HG02678 (cell line): ENCODE measurements around the gene PLIN4.
"Not testable (repeated sequence)": the region's sequence is repeated elsewhere in the genome, so short reads cannot be mapped to it uniquely, and the experiment has no call there.

Experiments
- ATAC-seq: cut with Tn5 transposase; IDR thresholded peaks from one replicate; pipeline ENCODE4 v1.9.1; 2021; ENCODE audit warnings: mild to moderate bottlenecking, moderate library complexity; ENCODE audit not compliant: unreplicated experiment

The PLIN4 gene, protein sequence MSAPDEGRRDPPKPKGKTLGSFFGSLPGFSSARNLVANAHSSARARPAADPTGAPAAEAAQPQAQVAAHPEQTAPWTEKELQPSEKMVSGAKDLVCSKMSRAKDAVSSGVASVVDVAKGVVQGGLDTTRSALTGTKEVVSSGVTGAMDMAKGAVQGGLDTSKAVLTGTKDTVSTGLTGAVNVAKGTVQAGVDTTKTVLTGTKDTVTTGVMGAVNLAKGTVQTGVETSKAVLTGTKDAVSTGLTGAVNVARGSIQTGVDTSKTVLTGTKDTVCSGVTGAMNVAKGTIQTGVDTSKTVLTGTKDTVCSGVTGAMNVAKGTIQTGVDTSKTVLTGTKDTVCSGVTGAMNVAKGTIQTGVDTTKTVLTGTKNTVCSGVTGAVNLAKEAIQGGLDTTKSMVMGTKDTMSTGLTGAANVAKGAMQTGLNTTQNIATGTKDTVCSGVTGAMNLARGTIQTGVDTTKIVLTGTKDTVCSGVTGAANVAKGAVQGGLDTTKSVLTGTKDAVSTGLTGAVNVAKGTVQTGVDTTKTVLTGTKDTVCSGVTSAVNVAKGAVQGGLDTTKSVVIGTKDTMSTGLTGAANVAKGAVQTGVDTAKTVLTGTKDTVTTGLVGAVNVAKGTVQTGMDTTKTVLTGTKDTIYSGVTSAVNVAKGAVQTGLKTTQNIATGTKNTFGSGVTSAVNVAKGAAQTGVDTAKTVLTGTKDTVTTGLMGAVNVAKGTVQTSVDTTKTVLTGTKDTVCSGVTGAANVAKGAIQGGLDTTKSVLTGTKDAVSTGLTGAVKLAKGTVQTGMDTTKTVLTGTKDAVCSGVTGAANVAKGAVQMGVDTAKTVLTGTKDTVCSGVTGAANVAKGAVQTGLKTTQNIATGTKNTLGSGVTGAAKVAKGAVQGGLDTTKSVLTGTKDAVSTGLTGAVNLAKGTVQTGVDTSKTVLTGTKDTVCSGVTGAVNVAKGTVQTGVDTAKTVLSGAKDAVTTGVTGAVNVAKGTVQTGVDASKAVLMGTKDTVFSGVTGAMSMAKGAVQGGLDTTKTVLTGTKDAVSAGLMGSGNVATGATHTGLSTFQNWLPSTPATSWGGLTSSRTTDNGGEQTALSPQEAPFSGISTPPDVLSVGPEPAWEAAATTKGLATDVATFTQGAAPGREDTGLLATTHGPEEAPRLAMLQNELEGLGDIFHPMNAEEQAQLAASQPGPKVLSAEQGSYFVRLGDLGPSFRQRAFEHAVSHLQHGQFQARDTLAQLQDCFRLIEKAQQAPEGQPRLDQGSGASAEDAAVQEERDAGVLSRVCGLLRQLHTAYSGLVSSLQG (N-terminal part only)

DNA sequence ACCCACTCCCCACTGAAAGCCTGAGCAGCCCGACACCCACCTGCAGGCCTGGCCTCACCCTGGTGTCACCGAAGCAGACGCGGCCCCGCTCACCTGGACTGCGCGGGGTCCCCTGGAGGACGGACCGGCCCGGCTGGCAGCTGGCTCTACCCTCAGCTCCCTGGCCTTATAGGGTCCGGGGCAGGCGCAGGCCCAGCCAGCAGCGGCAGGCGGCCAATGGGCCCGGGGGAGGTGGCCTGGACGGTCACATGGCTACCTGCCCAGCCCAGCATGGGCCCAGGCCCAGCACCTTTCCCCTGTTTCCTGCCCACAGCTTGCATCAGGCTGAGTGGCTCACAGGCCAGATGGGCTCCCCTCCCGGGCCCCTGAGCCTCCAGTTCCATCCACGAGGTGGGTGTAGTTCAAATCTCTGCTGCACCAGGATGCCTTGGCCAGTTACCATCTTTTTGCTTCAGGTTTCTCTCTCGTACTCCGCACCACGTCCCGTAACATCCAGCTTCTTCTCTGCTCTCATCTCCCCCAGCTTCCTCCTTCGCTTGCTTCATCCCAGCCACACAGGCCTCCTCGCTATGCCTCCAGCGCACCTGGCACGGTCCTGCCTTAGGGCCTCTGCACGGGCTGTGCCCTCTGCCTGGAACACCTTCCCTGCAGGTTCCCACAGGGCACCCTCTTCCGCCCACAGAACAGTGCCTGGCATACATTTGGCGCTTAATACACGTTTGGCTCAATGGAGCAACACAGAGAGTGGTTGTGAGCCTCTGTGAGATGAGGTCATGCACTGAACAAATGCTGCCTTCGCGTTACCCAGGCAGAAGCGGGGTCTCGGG lies at the start of gene PLIN4:
TSS of gene PLIN4 (minus strand) at position 142 of the 827 bp plus-strand sequence. CDS start 214 bp downstream, outside the sequence.
- no peak for ATAC-seq

DNA sequence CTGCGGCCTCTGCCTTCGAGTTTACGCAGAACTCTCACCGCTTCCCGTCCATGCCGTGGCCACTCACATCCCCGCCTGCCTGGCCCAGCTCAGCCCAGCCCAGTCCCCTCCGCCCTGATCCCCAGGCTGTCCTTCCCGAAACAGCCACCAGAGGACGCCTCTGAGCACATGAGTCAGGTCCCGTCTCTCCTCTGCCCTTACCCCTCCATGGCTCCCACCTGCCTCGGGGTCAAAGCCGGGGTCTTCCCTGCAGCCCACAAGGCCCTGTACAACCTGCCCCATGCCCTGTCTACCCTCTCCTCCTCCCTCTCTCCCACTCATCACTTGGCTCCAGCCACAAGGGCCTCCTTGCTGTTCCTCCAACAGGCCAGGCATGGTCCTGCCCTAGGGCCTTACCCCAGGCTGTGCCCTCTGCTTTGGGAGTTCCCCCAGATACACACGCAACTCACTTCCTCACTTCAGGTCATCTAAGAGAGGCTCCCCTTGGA lies 49.3 kb upstream of the PLIN4 start:
- ATAC-seq: no peak

DNA sequence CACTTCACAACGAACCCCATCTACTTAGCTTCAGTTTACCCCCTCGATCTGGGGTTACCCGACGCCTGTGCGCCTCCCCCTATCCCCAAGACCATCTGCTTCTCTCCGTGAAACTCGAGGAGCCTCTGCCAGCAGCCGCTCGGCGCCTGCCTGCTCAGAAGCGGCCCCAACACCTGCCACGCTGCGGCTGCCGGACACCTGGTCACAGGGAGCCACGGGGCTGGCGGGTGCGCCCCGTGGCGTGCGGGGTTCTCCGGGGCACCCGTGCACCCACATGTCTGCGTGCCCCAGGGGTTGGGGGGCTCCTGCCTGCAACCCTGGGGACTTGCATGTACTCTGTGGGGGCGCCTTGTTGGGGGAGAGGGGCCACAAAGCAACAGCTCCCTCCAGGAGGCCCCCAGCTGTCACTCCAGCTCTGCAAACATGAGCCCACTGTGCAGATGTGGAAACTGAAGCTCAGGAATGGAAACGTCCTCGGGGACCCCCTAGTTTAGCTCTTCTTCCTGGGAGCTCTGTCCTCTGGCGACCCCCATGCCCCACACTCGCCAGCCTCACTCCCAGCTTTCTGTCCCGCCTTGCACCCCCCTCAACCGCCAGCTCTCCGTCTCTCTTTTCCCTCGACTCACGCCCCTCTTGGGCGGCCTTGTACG lies 48.2 kb upstream of the PLIN4 start:
- no peak for ATAC-seq

DNA sequence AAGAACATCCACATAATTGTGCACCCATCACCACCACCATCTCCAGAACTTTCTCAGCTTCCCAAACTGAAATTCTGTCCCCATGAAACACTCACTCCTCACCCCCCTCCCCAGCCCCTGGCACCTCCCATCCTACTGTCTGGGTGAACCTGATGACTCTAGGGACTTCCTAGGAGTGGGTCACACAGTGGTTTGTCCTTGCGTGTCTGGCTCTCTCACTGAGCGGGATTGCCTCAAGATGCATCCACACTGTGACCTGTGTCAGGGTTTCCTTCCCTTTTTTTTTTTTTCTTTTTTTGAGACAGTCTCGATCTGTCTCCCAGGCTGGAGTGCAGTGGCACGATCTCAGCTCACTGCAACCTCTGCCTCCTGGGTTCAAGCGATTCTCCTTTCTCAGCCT lies 45.3 kb upstream of the PLIN4 start:
- ATAC-seq: not testable (repeated sequence)

DNA sequence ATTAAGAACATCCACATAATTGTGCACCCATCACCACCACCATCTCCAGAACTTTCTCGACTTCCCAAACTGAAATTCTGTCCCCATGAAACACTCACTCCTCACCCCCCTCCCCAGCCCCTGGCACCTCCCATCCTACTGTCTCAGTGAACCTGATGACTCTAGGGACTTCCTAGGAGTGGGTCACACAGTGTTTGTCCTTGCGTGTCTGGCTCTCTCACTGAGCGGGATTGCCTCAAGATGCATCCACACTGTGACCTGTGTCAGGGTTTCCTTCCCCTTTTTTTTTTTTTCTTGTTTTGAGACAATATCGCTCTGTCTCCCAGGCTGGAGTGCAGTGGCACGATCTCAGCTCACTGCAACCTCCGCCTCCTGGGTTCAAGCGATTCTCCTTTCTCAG lies 43.8 kb upstream of the PLIN4 start:
- not testable (repeated sequence) for ATAC-seq

DNA sequence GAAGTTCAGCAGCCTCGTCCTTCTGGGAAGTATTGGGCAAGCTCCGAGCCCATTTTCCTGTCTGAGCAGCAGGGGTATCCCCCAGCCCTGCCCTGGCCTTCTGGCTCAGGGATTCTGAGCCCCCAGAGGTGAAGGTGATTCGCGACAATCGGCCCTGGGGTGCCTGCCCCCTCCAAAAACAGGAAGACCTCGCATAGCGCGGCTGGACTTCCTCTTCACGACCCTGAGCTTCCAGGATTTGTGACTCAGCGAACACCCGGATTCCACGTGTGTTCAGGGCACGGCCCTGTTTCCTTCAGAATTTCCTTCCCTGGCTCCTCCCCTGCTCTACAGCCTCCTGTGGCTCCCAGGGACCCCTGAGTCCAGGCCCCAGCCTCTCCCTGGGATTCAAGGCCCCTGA lies 41.3 kb upstream of the PLIN4 start, which contains the start of gene SEMA6B:
TSS of gene SEMA6B (minus strand) at position 116 of the 400 bp plus-strand sequence. CDS start 1,227 bp downstream, outside the sequence.
- ATAC-seq: no peak

DNA sequence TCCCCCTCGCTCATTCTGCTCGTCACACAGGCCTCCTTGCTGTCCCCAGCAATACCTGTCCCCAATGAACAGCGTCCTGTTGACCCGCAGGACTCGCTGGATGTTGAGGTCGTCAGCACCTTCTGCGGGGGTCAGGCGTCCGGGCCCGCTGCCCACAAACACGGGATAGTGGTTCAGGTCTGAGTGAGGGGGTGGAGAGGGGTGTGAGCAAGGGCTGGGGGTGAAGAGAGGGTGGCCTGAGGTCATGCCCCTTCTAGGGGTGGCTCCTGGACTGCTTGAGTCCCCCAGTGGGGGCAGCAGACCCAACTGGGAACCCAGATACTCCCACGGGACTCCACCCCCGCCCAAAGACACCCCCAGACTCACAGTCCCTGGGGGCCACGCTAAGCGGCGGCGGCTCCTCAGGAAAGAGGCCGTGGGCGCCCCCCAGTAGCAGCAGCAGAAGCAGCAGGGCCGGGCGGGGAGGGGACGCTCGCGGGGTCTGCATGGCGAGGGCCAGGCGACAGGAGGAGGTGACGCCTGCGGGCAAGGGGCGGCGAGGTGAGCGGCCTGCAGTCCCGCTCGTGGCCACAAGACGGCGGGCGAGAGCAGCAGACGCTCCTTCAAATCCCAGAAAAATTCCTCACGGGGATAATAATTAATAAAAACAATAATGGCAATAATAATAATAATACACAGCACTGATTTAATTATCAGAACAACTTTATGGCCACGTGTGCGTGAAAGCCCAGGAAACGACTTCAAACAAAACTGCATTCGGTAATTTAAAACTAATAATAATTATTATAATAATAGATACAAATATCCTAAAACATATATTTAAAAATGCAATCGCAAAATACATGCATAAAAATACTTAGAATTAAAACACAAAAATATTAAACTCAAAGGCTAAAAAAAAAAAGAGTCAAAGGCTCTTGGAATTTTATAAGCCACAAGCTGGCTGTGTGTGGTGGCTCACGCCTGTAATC lies 40.0 kb upstream of the PLIN4 start:
- no peak for ATAC-seq

DNA sequence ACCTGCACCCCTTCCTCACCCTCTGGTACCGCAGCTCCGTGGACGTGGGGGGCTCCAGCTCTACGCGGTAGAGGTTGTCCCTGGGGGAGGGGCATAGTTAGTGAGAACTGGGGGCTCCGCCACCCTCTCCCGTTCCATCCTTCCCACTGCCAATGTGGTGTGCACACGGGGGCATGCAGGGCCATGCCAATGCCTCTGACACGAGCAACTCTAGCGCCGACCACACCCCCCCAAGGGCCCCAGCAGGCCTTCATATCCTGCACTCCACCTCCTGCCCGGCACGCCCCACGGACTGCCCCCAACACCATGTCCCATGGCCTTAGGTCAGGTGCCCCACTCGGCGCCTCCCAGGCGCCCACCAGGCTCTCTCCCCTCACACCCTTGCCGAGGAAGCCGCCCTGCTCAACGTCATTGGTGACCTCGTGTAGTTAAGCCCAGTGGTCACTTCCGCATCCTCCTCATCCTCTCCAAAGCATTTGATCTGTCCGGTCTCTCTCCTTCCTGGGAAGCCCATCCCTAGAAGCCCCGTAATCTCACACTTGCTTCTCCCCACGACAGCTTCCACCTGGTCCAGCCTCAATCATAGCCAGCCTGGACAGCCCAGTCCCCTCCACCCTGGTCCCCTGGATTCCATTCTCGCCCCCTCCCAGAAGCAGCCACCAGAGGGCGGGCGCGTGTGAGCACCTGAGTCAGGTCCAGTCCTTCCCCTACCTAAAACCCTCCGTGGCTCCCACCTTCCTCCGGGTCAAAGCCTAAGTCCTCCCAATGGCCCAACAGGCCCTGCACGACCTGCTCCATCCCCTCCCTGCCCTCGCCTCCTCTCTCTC lies 39.1 kb upstream of the PLIN4 start:
- no peak for ATAC-seq

DNA sequence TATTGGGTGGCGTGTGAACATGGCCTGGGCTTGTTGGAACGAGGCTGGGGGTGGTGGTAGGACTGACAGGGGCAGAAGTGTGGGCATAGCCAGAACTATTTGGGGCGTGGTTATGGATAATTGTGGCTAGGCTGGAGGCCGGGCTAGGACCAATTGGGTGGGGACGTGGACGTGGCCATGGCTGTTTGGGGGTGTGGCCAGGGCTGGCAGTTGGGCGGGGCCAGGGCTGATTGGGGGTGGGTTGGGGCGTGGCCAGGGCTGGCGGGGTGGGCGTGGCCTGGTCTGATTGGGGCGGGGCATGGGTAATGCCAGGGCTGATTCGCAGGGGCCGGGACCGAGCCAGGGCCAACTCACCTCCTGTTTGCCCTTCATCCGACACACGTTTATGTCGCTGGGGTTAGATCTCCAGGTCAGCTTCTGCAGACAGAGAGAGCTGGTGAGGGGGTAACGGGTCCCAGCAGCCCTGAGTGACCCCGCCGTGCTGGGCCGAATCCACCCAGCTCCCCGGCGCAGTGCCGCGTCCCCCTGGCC lies 38.4 kb upstream of the PLIN4 start:
- no peak for ATAC-seq

DNA sequence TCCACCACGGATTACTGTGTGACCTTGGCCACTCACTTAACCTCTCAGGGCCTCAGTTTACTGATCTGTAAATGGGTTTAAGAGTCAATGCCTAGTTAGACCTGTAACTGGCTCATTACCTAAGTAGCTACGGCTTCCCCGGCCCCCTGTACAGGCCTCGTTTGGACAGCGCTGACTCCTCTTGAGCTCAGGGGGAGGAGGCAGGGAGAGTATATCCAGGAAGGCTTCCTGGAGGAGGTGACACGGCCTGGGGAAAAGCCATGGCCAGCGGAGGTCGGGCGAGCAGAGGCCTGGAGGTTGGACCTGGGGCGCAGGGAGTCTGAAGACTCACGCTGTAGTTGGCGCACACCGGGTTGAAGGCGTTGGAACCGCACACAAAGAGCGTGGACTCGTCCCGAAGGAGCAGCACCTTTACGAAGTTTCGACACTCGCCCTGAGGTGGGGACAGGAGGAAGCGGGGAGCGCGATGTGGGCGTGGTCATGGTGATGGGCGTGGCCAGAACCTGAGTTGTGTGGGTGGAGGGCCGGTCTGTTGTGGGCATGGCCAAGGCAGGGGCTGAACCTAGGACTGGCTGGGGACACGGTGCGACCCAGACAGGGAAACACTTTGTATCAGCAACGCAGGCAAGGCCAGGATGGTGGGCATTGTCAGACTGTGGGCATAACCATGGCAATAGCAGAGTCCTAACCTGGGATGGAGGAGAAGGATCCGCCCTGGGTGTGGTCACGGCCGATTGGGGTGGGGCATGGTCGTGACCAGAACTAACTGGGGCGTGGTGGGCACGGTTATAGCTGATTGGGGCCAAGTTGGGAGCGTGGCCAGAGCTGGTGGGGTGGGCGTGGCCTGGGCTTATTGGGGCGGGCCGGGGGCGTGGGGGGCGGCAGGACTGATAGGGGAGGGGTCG lies 37.6 kb upstream of the PLIN4 start:
- no peak for ATAC-seq

DNA sequence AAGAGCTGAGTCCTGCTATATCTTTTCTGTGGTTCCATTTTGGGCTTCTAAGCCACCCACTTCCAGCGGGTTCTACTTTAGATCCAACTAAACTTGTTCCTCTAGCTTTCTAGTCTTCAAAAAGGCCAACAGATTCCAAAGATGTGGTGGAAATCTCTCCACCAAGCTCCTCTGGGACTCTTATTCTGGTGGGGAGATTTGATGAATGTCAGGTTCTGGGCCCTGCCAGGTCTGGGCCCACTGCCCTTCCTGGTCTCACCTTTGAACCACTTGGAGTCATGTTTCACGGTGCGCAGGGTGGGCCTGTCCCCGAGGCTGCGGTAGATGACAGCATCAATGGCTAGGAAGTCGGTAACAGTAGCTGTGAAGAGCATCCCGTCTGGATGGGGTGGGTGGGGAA lies 36.4 kb upstream of the PLIN4 start:
- ATAC-seq: no peak

DNA sequence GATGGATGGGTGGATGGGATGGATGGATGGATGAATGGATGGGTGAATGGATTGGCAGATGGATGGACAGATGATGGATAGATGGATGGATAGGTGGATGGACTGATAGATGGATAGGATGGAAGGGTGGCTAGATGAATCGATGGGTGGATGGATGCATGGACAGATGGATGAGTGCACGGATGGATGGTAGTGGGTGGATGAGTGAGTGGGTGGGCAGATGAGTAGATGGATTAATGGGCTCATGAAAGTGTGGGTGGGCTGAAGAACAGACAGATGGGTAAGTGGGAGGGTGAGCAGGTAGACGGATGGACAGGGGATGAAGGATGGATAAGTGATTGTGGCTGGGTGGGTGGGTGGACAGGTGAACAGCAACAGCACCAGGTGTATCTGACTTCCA lies 35.5 kb upstream of the PLIN4 start:
- no peak for ATAC-seq

DNA sequence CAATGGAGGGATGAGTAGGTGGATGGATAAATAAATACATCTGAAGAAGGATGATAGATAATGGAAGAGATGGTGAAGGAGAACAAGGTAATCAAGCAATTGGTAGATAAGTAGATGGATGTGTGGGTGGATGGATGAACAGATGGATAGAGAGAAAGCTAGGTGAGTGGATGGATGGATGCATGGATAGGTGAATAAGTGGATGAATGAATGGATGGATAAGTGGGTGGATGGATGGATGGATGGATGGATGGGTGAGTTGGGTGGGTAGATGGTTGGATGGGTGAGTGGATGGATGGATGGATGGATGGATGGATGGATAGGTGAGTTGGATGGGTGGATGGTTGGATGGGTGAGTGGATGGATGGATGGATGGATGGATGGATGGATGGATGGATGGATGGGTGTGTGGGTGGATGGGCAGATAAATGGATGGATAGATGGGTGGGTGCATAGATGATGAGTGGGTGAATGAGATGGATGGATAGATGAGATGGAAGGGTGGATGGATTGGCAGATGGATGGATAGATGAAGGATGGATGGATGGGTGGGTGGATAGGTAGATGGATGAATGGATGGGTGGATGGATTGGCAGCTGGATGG lies 34.9 kb upstream of the PLIN4 start:
- no peak for ATAC-seq

DNA sequence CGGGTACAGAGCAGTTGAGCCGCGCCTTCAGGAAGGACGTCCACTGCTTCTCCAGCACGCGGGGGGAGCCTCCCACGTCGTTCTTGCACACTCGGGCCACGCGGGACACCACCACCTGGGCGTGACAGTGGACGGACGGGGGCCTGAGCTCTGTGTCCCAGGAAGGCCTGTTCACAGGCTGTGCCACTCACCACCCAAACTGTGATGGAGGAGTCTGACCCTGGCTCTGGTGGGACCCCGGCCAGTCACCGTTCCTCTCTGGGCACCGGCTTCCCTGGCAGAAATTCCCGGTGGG lies 34.2 kb upstream of the PLIN4 start:
- ATAC-seq: no peak

DNA sequence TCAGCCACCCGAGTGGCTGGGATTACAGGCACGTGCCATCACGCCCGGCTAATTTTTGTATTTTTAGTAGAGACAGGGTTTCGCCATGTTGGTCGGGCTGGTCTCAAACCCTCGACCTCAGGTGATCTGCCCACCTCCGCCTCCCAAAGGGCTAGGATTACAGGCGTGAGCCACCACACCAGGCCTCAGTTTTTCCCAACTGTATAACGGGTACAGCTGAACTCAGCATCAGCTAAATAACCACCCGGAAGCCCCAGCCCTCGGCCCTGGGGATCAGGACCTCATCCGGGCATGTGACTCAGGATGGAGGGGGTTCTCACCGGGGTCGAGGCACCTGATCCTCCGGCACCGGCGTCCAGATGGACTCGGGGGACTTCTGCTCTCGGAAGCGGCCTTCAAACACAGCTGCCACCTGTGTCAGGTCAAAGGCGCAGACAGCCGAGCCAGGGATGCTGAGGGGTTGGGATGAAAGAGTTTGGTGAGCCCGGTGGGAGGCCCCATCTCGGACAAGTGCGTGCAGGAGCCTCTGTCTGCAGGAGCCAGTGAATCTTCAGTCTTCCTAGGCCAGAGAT lies 32.3 kb upstream of the PLIN4 start:
- ATAC-seq: no peak

DNA sequence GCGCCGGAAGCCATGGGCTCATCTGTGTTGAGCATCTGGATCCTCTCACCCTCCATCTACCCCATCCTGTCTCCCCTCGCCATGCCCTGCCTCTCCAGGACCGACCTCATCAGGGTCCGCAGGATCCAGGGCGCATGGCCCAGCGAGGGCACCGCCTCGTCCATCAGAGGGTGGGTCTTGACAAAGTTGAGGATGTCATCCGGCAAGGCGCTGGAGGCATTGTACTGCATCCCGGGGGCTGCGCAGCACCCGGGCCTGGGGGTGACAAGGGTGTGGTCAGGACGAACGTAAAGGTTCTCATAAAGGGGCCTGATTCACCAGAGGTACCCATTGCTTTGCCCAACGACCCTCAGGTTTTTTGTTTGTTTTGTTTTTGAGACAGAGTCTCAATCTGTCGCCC lies 31.7 kb upstream of the PLIN4 start:
- ATAC-seq: no peak
